Measurements from ENCODE around the gene CD2AP.

GRCh38 chr6:47471911-47472310, 5.7 kb upstream of the CD2AP start:
- TF ChIP-seq CTCF (conservative IDR thresholded peaks at IDR 0.05) = no peak
- no peak for TF ChIP-seq ZFX (IDR thresholded peaks at IDR 0.05)

Data from C4-2B (cell line).